OCI-LY1 (cell line): ENCODE data around the gene COPE.

Experiments used
- H2AFZ ChIP-seq: fragments of 200-600 bp; sonication (generic), shearing (Covaris generic); 2 replicates; pipeline ENCODE4 v1.6.0; 2014; ENCODE audit warnings: antibody characterized with exemption, mild to moderate bottlenecking, low read length
- H3F3A ChIP-seq: fragments of 200-600 bp; sonication (generic), shearing (Covaris generic); 2 replicates; pipeline ENCODE4 v1.6.0; 2014; ENCODE audit warnings: mild to moderate bottlenecking, antibody characterized with exemption, low read length, moderate library complexity; ENCODE audit not compliant: insufficient read depth
- H3K27ac ChIP-seq: fragments of 200-600 bp; sonication (generic); 2 replicates; pipeline ENCODE4 v1.5.1; 2014; ENCODE audit warnings: low read length, mixed run types, mild to moderate bottlenecking, low read depth; ENCODE audit not compliant: poor library complexity, severe bottlenecking
- H3K27me3 ChIP-seq: fragments of 200-600 bp; sonication (generic); 2 replicates; pipeline ENCODE4 v1.6.0; 2014; ENCODE audit warnings: antibody characterized with exemption, mild to moderate bottlenecking, low read length, moderate library complexity; ENCODE audit not compliant: insufficient read depth
- H3K36me3 ChIP-seq: fragments of 200-600 bp; sonication (generic); 2 replicates; pipeline ENCODE4 v1.6.1; 2014; ENCODE audit warnings: mild to moderate bottlenecking, antibody characterized with exemption, low read length, moderate library complexity, mixed read lengths; ENCODE audit not compliant: insufficient read depth
- H3K4me1 ChIP-seq: fragments of 200-600 bp; sonication (generic); 2 replicates; pipeline ENCODE4 v1.5.1; 2014; ENCODE audit warnings: mild to moderate bottlenecking, low read length, moderate library complexity; ENCODE audit not compliant: insufficient read depth, severe bottlenecking
- H3K4me2 ChIP-seq: fragments of 200-600 bp; sonication (generic), shearing (Covaris generic); 2 replicates; pipeline ENCODE4 v1.6.1; 2014; ENCODE audit warnings: low read length
- H3K4me3 ChIP-seq: fragments of 200-600 bp; sonication (generic); 2 replicates; pipeline ENCODE4 v1.5.1; 2014; ENCODE audit warnings: low read length, low read depth, mild to moderate bottlenecking, mixed read lengths; ENCODE audit not compliant: poor library complexity, severe bottlenecking
- H3K79me2 ChIP-seq: fragments of 200-600 bp; shearing (Covaris generic); 2 replicates; pipeline ENCODE4 v1.6.1; 2016; ENCODE audit warnings: mixed run types, low read length, mixed read lengths; ENCODE audit not compliant: insufficient read depth
- H3K9ac ChIP-seq: fragments of 200-600 bp; sonication (generic), shearing (Covaris generic); 2 replicates; pipeline ENCODE4 v1.6.1; 2014; ENCODE audit warnings: mild to moderate bottlenecking, low read length, mixed read lengths
- H3K9me2 ChIP-seq: fragments of 200-600 bp; sonication (generic), shearing (Covaris generic); 2 replicates; pipeline ENCODE4 v1.6.1; 2014; ENCODE audit warnings: low read depth, mild to moderate bottlenecking, low read length, mixed read lengths
- H3K9me3 ChIP-seq: fragments of 200-600 bp; shearing (Covaris generic); 2 replicates; pipeline ENCODE4 v1.6.1; 2014; ENCODE audit warnings: low read length, mixed read lengths
- H4K20me1 ChIP-seq: fragments of 200-600 bp; sonication (generic), shearing (Covaris generic); 2 replicates; pipeline ENCODE4 v1.6.0; 2016; ENCODE audit warnings: mild to moderate bottlenecking, low read length; ENCODE audit not compliant: insufficient read depth
- CTCF ChIP-seq: fragments of 200-600 bp; sonication (generic), shearing (Covaris generic); IDR thresholded peaks from 2 replicates; pipeline ENCODE4 v1.5.1; 2017; ENCODE audit warnings: mild to moderate bottlenecking, antibody characterized with exemption, low read length, moderate library complexity, mixed read lengths
- EZH2 ChIP-seq: fragments of 200-600 bp; sonication (generic), shearing (Covaris generic); IDR thresholded peaks from 2 replicates; pipeline ENCODE4 v1.8.0; 2017; ENCODE audit warnings: borderline replicate concordance, mixed run types, mild to moderate bottlenecking, antibody characterized with exemption, low read length, moderate library complexity, mixed read lengths

The COPE gene

GRCh38 chr19:18901491-18901890 is 17.7 kb downstream of the COPE start:
- Histone ChIP-seq H3F3A (no peaks in the 10 kb centered on the region), H4K20me1 (no peaks in the 10 kb centered on the region), H3K27ac (no peak overlapping the region), H2AFZ (no peak overlapping the region), H3K4me3 (no peak overlapping the region), H3K4me1 (no peaks in the 10 kb centered on the region), H3K9me3 (no peaks in the 10 kb centered on the region), H3K9me2 (no peaks in the 10 kb centered on the region), H3K79me2 (no peaks in the 10 kb centered on the region), H3K4me2 (no peak overlapping the region), H3K27me3 (no peaks in the 10 kb centered on the region), H3K36me3 (peaks cover 36% of the 10 kb centered on the region), H3K9ac (no peak overlapping the region)
- TF ChIP-seq EZH2 (no peak), CTCF (no peak)

DNA sequence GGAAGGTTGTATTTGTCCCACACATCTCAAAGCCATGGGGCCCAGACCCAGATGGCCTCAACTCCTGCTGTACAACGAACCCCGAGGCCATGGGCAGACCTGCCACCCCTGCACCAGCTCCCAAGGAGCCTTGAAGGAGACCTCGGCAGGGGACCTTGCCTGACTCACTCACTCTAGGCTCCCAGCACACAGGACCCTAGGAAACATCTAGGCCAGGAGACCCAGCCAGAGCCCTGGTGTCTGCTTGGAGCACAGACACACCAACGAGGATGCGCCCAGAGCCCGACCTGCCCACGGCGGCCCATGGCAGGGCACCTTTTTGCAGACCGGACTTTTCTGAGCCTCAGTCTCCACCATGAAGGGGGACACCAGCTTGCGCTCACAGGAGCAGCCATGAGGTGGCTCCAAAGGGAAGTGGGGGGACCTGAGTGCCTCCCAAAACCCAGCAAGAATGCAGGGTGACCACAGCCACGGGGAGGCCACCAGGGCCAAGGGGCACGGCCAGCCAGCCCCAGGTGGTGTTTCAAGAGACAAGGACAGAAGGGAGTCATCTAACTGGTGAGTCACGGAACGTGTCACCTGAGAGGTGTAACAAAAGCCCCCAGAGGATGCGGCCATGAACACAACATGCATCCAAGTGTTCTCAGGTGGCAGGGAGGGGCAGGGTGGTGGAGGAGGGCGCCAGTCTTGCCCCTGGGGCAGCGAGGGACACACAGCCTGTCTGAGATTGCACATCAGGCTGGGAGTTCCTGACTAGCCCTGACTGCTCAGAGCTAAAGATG is 18.3 kb downstream of the COPE start:
- no peak overlapping the region for H3K4me2 ChIP-seq
- no peak overlapping the region for H3K27ac ChIP-seq
- H3K4me3 ChIP-seq = no peak overlapping the region
- H3K4me1 ChIP-seq = no peaks in the 10 kb centered on the region
- H4K20me1 ChIP-seq = no peaks in the 10 kb centered on the region
- no peaks in the 10 kb centered on the region for H3K79me2 ChIP-seq
- no peaks in the 10 kb centered on the region for H3K27me3 ChIP-seq
- no peak overlapping the region for H3K9ac ChIP-seq
- no peaks in the 10 kb centered on the region for H3K9me3 ChIP-seq
- H3F3A ChIP-seq = no peaks in the 10 kb centered on the region
- H2AFZ ChIP-seq = no peak overlapping the region
- peaks cover 36% of the 10 kb centered on the region for H3K36me3 ChIP-seq
- TF ChIP-seq CTCF = no peak
- TF ChIP-seq EZH2 = no peak
- no peaks in the 10 kb centered on the region for H3K9me2 ChIP-seq

GRCh38 chr19:18899624-18900560 is 19.3 kb downstream of the COPE start:
- Histone ChIP-seq H3K27ac (no peak overlapping the region), H4K20me1 (no peaks in the 10 kb centered on the region)

More at GRCh38 chr19:18899624-18900560, 19.3 kb downstream of the COPE start:
- no peaks in the 10 kb centered on the region for H3K9me3 ChIP-seq
- H3K79me2 ChIP-seq = no peaks in the 10 kb centered on the region
- no peak overlapping the region for H3K9ac ChIP-seq
- no peak for TF ChIP-seq EZH2
- TF ChIP-seq CTCF = no peak
- no peaks in the 10 kb centered on the region for H3K27me3 ChIP-seq
- H3K4me2 ChIP-seq = no peak overlapping the region
- H3K4me3 ChIP-seq = no peak overlapping the region
- no peak overlapping the region for H2AFZ ChIP-seq
- H3K9me2 ChIP-seq = no peaks in the 10 kb centered on the region
- no peaks in the 10 kb centered on the region for H3F3A ChIP-seq
- H3K4me1 ChIP-seq = no peaks in the 10 kb centered on the region
- H3K36me3 ChIP-seq = peaks cover 29% of the 10 kb centered on the region
